Left forelimb (tissue), 1 donor: ENCODE measurements around the gene ANKRD9.

Source experiments
- DNase-seq: peaks from one replicate; pipeline ENCODE4 v3.0.0-alpha.2; 2018; ENCODE audit warnings: low spot score

ANKRD9 gene

GRCh38 chr14:102471921-102472790 lies 37.4 kb downstream of the ANKRD9 start:
- no peak for DNase-seq

- no peak for DNase-seq
These were observed 40.3 kb downstream of the ANKRD9 start for GRCh38 chr14:102469261-102469660.

GRCh38 chr14:102464846-102465341 lies 44.7 kb downstream of the ANKRD9 start:
- no peak for DNase-seq

GRCh38 chr14:102464006-102464405 lies 45.6 kb downstream of the ANKRD9 start:
- DNase-seq, result no peak

GRCh38 chr14:102462391-102462790 lies 47.2 kb downstream of the ANKRD9 start:
- DNase-seq, result no peak

DNA sequence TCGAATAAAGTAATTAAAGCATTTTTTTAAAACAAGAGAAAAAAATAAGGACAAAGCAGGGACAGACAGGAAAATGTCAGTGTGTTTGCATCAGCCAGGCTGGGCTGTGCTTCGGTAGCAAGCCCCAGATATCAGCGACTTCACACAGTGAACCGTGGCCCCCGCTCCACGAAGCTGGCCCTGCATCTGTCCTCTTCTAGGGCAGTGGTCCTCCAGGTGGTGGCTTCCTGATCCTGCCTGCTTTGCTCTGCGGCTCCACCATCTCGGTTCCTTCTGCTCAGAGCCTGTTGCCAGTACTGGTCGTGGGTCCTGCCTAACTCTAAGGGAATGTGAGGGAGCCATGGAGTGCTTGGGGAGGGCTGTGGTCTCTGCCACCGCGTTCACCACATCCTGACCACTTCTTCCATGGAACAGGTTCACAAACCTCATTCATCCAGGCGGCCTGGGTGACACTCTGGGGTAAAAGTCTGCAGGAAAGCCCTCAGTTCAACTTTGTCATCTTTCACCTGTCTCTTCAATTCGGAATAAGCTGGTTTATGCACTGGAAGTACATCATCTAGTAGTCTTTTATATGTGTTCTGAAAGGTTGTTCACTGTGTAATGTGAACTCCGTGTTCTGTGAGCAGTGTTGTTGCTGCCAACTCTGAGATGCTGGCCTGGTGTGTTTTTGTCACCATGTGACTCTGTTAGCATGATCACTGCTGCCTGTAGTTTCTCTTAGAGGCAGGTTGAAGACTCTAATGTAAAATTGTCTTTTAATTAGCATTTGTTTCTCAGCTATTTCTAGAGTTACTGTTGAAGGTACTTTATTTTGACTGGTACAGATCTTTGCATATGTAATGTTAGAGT lies 47.9 kb downstream of the ANKRD9 start:
- DNase-seq, result no peak

DNA sequence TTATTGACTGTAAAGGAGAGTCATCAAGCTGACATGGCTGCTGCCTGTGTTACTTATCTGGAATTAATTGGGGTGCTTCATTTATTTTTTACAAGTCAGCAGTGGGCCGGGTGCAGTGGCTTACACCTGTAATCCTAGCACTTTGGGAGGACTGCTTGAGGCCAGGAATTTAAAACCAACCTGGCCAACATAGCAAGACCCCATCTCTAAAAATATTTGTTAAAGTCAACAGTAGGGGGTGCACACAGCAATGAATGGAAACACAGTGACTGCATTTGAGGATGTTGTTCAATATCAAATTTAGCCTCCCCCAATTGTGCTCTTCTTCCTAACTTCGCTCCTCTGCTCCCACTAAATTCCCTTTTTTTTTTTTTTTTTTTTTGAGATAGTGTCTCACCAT lies 52.1 kb downstream of the ANKRD9 start:
- no peak for DNase-seq

GRCh38 chr14:102454711-102455110 lies 54.9 kb downstream of the ANKRD9 start:
- DNase-seq, result no peak

DNA sequence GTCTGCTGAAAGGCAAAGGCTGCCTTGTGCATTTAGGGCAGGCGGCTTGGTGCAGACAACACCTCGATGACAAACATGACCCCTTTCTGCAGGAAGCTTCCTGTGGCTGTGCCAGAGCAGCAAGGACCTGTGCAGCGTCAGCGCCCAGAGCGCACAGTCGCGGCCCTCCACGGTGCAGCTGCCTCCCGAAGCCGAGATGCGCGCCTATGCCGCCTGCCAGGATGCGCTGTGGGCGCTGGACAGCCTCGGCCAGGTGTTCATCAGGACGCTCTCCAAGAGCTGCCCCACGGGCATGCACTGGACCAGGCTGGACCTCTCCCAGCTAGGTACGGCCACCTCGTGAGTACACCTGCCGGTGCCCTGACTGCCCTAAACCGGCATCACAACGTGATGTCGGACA lies 57.3 kb downstream of the ANKRD9 start:
- no peak for DNase-seq
